Forelimb muscle (tissue), 1 donor: ENCODE results near the gene MRPL55. TPM values are rescaled to one million over a fixed set of nuclear protein-coding genes. Genes with fewer than 3 reads are reported as not detected.

ENCODE experiments used
- DNase-seq: peaks from one replicate; pipeline ENCODE4 v3.0.0-alpha.2; 2013; ENCODE audit warnings: low read depth
- polyA plus RNA-seq: library from polyadenylated mRNA; unstranded; fragments of 120-200 nt; gene quantifications from one replicate; pipeline ENCODE4 v1.2.1, GENCODE V29; 2013; ENCODE audit not compliant: insufficient read length

Gene MRPL55
- polyA plus RNA-seq, 1 donor = 28.1 TPM

DNA sequence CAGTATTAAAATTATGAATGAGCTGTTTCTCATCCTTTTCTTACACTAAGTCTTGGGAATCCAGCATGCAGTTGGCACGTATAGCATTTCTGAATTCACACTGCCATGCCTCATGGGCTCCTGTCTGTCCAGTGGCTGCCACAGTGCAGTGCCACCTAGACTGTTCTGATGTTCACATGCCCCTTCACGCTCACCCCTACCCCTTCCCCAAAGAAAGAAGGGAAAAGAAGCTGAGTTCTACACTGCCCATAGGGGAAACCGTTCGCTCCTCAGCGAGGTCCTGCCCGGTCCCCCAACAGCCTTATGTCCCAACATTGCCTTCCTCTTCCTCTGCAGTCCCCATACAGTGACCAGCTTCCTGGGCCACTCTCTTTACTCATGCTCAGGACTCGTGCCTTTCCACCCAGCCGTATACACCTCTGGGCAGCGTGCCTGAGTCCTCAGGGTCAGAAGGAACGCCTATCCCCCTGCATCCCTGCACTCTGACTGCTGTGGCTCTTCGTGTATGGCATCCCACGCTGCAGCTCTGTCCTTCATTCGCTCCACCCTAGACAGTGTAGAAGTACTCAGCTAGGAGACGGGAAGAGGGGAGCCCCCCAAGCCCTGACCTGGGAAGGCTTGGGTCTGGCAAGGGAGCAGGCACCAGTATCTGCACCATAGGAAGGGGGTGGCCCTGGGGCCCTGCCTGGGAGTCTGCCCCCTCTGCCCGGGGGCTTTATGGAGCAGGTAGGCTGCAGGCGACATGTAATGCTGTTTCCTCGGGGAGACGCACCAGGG lies 50.7 kb downstream of the MRPL55 start:
- DNase-seq = no peak

Other genes starting within 250 kb of the MRPL55 start
- 11.2 TPM for gene WNT9A, start 161.4 kb downstream of the MRPL55 start, polyA plus RNA-seq
- gene WNT3A, start 102.3 kb downstream of the MRPL55 start, polyA plus RNA-seq = not detected
- 240 TPM for gene ARF1, start 26.6 kb downstream of the MRPL55 start, polyA plus RNA-seq
- gene C1orf35, start 6.0 kb downstream of the MRPL55 start, polyA plus RNA-seq = 11.8 TPM
- 125 TPM for gene GUK1, start 31.0 kb upstream of the MRPL55 start, polyA plus RNA-seq
- 0.48 TPM for gene GJC2, start 40.6 kb upstream of the MRPL55 start, polyA plus RNA-seq
- gene IBA57, start 56.5 kb upstream of the MRPL55 start, polyA plus RNA-seq = 4.4 TPM
- 358 TPM for gene OBSCN, start 98.7 kb upstream of the MRPL55 start, polyA plus RNA-seq